ENCODE results near the gene CHD2.

Gene CHD2

DNA sequence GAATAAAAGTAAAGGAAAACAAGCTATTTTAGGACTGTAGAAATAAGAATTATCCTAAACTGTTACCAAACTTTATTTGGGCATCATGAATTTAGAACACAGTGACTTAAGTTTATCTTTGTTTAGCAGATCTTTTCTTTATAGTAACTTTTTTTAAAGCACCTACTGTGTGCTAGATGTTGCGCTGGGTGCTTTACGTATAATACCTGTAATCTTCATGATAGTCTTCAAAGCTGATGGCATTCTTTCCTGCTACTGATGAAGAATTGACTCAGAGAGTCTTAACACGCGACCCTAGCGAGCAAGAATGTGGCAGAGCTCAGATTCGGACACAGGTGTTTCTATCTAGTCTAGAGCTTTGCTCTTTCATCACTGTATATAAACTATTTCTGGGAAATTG, 53.9 kb downstream of the CHD2 start:
- TF ChIP-seq SIN3A (IDR thresholded peaks at IDR 0.05; ENCODE audit: borderline replicate concordance, insufficient read depth, low read length), result no peak
- no peak for TF ChIP-seq POLR2AphosphoS5 (IDR thresholded peaks at IDR 0.05; ENCODE audit: low read depth, low read length)
- TF ChIP-seq, protein P1, sequence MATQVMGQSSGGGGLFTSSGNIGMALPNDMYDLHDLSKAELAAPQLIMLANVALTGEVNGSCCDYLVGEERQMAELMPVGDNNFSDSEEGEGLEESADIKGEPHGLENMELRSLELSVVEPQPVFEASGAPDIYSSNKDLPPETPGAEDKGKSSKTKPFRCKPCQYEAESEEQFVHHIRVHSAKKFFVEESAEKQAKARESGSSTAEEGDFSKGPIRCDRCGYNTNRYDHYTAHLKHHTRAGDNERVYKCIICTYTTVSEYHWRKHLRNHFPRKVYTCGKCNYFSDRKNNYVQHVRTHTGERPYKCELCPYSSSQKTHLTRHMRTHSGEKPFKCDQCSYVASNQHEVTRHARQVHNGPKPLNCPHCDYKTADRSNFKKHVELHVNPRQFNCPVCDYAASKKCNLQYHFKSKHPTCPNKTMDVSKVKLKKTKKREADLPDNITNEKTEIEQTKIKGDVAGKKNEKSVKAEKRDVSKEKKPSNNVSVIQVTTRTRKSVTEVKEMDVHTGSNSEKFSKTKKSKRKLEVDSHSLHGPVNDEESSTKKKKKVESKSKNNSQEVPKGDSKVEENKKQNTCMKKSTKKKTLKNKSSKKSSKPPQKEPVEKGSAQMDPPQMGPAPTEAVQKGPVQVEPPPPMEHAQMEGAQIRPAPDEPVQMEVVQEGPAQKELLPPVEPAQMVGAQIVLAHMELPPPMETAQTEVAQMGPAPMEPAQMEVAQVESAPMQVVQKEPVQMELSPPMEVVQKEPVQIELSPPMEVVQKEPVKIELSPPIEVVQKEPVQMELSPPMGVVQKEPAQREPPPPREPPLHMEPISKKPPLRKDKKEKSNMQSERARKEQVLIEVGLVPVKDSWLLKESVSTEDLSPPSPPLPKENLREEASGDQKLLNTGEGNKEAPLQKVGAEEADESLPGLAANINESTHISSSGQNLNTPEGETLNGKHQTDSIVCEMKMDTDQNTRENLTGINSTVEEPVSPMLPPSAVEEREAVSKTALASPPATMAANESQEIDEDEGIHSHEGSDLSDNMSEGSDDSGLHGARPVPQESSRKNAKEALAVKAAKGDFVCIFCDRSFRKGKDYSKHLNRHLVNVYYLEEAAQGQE (IDR thresholded peaks at IDR 0.05; ENCODE audit: insufficient read depth in 1 of 2, low read depth in 2 of 2, low read length in 2 of 2), result no peak
- no peak for TF ChIP-seq FOXP2 (optimal IDR thresholded peaks at IDR 0.05; ENCODE audit: borderline replicate concordance, extremely low read depth, extremely low read length, insufficient read depth)
- TF ChIP-seq TAF1 (IDR thresholded peaks at IDR 0.05; ENCODE audit: borderline replicate concordance, insufficient read depth, low read length), result no peak

- TF ChIP-seq SIN3A (IDR thresholded peaks at IDR 0.05; ENCODE audit: borderline replicate concordance, insufficient read depth, low read length), result no peak
- TF ChIP-seq, protein P1 (IDR thresholded peaks at IDR 0.05; ENCODE audit: insufficient read depth in 1 of 2, low read depth in 2 of 2, low read length in 2 of 2), result no peak
- TF ChIP-seq POLR2AphosphoS5 (IDR thresholded peaks at IDR 0.05; ENCODE audit: low read depth, low read length), result no peak
- no peak for TF ChIP-seq FOXP2 (optimal IDR thresholded peaks at IDR 0.05; ENCODE audit: borderline replicate concordance, extremely low read depth, extremely low read length, insufficient read depth)
- no peak for TF ChIP-seq TAF1 (IDR thresholded peaks at IDR 0.05; ENCODE audit: borderline replicate concordance, insufficient read depth, low read length)
These were observed 54.5 kb downstream of the CHD2 start for GRCh38 chr15:92954578-92954977.

DNA sequence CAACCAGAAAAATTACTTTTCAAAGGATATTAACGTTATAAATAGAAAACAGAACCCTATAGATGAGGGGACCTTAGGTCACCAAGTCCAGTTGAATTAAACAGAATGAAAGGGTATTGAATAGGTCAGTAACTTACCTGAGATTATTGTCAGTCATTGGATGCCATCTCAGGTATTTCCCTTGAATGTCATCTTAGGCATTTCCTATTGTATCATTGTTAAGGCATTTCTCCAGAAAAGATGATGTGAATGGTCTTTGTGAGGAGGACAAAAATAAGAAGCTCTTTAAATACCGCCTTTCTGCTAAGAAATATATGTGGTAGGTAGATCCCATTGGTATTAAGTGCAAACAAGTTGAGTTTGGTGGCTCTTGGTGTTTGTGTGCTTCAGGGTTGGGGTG, 55.6 kb downstream of the CHD2 start:
- no peak for TF ChIP-seq TAF1 (IDR thresholded peaks at IDR 0.05; ENCODE audit: borderline replicate concordance, insufficient read depth, low read length)
- TF ChIP-seq POLR2AphosphoS5 (IDR thresholded peaks at IDR 0.05; ENCODE audit: low read depth, low read length), result no peak
- no peak for TF ChIP-seq SIN3A (IDR thresholded peaks at IDR 0.05; ENCODE audit: borderline replicate concordance, insufficient read depth, low read length)
- no peak for TF ChIP-seq FOXP2 (optimal IDR thresholded peaks at IDR 0.05; ENCODE audit: borderline replicate concordance, extremely low read depth, extremely low read length, insufficient read depth)
- TF ChIP-seq, protein P1 (IDR thresholded peaks at IDR 0.05; ENCODE audit: insufficient read depth in 1 of 2, low read depth in 2 of 2, low read length in 2 of 2), result no peak

DNA sequence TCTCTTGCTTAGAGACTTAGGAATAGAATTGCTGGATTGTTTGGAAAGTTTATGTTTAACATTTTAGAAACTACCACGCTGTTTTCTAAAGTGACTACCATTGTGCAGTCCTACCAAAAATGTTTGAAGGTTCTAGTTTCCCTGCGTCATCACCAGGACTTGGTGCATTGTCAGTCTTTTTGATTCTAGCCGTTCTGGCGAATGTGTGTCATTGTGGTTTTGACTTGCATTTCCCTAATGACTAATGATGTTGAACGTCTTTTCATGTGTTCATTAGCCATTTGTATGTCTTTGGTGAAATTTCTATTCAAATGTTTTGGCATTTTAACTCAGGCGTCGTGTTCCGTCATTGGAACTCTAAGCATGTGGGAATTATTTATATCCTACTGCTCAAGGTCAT, 58.0 kb downstream of the CHD2 start:
- TF ChIP-seq, protein P1 (IDR thresholded peaks at IDR 0.05; ENCODE audit: insufficient read depth in 1 of 2, low read depth in 2 of 2, low read length in 2 of 2), result no peak
- TF ChIP-seq TAF1 (IDR thresholded peaks at IDR 0.05; ENCODE audit: borderline replicate concordance, insufficient read depth, low read length) (no peak), FOXP2 (optimal IDR thresholded peaks at IDR 0.05; ENCODE audit: borderline replicate concordance, extremely low read depth, extremely low read length, insufficient read depth) (no peak), POLR2AphosphoS5 (IDR thresholded peaks at IDR 0.05; ENCODE audit: low read depth, low read length) (no peak), SIN3A (IDR thresholded peaks at IDR 0.05; ENCODE audit: borderline replicate concordance, insufficient read depth, low read length) (no peak)

- TF ChIP-seq FOXP2 (optimal IDR thresholded peaks at IDR 0.05; ENCODE audit: borderline replicate concordance, extremely low read depth, extremely low read length, insufficient read depth), result no peak
- TF ChIP-seq TAF1 (IDR thresholded peaks at IDR 0.05; ENCODE audit: borderline replicate concordance, insufficient read depth, low read length), result no peak
- TF ChIP-seq, protein P1 (IDR thresholded peaks at IDR 0.05; ENCODE audit: insufficient read depth in 1 of 2, low read depth in 2 of 2, low read length in 2 of 2), result no peak
- no peak for TF ChIP-seq POLR2AphosphoS5 (IDR thresholded peaks at IDR 0.05; ENCODE audit: low read depth, low read length)
- TF ChIP-seq SIN3A (IDR thresholded peaks at IDR 0.05; ENCODE audit: borderline replicate concordance, insufficient read depth, low read length), result no peak
These were observed 59.1 kb downstream of the CHD2 start for GRCh38 chr15:92959219-92959618.

Data from PFSK-1 (cell line).